ENCODE results near the gene NABP2. TPM values are rescaled to one million over a fixed set of nuclear protein-coding genes. Genes with fewer than 3 reads are reported as not detected.

NABP2 gene
- total and polyA plus RNA-seq, 4 donors: 18.6 to 28.6 (median 22.7) TPM

DNA sequence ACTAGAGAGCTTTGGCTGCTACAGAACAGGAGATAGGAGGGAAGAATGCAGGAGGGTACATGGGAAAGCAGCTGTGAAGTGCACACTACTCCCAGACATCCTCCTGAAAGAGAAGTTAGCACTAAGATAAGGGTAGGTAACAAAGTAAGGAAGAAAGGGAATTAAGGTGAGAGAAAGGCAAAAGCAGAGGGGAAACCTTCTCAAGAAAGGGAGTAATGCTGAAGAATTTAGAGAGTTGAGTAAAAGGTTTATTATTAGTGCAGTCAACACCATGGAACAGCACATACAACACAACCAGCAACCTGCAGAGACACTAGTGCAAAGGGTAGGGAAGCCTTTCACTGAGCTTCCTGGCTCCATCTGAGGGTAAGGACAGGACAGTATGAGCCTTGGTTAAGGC lies 19.9 kb upstream of the NABP2 start:
- Histone ChIP-seq H3K27me3 (ENCODE audit: control insufficient read depth in 1 of 2, insufficient read depth in 2 of 2, low read length in 1 of 2) (no peaks in the 10 kb centered on the region), H3K4me3 (ENCODE audit: low read length in 2 of 2) (no peak overlapping the region), H3K27ac (ENCODE audit: low read depth in 1 of 2, low read length in 2 of 2) (no peak overlapping the region), H3K4me1 (ENCODE audit: control insufficient read depth in 1 of 2, insufficient read depth in 2 of 2, low read length in 2 of 2) (no peaks in the 10 kb centered on the region), H3K9me3 (ENCODE audit: control insufficient read depth, low read length) (no peaks in the 10 kb centered on the region), H3K36me3 (ENCODE audit: control insufficient read depth in 1 of 2, insufficient read depth in 2 of 2, low read length in 1 of 2) (peaks cover 7 to 11% of the 10 kb centered on the region in 2 donors)
- ATAC-seq (ENCODE audit: low FRiP score) (no peak), DNase-seq (no peak)
- intact Hi-C loops (cut with DNase I): no loop called here

DNA sequence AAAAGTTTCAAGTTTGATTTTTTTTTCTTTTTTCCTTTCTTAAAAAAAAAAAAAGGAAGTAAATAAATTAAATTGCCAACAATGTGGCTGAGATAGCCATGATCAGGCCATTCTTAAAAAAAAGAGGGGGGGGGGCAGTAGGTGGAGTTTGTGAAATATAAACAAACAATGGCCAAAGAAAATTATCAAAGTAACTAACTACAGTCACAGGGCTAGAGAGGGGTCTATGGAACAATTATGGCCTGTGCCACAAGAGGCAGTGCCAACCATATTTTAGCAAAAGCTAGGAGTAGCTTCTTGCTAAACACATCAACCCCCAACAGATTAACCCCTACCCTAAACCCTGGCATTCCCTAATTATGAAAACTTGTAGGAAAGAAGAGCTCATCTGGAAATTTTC lies 18.7 kb upstream of the NABP2 start:
- intact Hi-C loops (cut with DNase I): no loop called here
- H3K4me3 ChIP-seq (ENCODE audit: low read length in 2 of 2): no peak overlapping the region
- H3K4me1 ChIP-seq (ENCODE audit: control insufficient read depth in 1 of 2, insufficient read depth in 2 of 2, low read length in 2 of 2): no peaks in the 10 kb centered on the region
- ATAC-seq (ENCODE audit: low FRiP score) (no peak), DNase-seq (no peak)
- H3K9me3 ChIP-seq (ENCODE audit: control insufficient read depth, low read length): no peaks in the 10 kb centered on the region
- no peaks in the 10 kb centered on the region for H3K27me3 ChIP-seq (ENCODE audit: control insufficient read depth in 1 of 2, insufficient read depth in 2 of 2, low read length in 1 of 2)
- peak overlapping the region in 1 of 2 donors; percentile 15 for H3K27ac ChIP-seq (ENCODE audit: low read depth in 1 of 2, low read length in 2 of 2)
- H3K36me3 ChIP-seq (ENCODE audit: control insufficient read depth in 1 of 2, insufficient read depth in 2 of 2, low read length in 1 of 2): peaks cover 7 to 16% of the 10 kb centered on the region in 2 donors

DNA sequence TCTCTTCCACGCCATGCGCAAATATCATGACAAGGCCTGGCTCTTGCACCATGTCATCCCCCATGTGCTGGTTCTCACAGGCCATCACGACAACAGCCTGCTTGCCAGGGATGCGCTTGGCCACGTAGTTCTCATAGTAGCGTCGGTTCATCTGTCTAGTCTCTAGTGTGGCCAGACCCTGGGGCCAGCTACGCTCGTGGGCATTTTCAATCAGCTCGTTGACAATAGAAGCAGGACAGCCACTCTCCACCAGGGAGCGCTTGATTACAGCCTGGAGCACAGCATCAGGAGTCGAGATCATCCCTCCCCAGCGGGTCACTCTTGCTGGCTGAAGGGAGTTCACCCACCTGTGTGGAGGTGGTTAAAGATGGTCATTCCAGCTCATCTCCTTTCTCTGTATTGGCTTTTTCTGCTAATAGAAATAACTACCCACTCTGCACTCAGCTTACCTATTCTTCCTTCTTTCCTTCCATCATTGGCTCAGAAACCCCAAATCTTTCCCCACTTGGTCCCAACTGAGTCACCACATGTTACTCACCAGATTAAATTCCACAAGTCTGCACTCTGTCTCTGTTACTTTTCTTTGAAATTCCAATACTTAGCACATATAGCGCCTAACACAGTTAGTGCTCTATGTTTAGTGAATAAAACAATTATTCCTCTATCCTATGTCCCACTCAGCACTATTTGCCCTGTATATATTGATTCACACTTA lies 17.5 kb upstream of the NABP2 start:
- Histone ChIP-seq H3K27me3 (ENCODE audit: control insufficient read depth in 1 of 2, insufficient read depth in 2 of 2, low read length in 1 of 2) (no peaks in the 10 kb centered on the region), H3K4me3 (ENCODE audit: low read length in 2 of 2) (no peak overlapping the region), H3K9me3 (ENCODE audit: control insufficient read depth, low read length) (no peaks in the 10 kb centered on the region), H3K36me3 (ENCODE audit: control insufficient read depth in 1 of 2, insufficient read depth in 2 of 2, low read length in 1 of 2) (peaks cover 7 to 16% of the 10 kb centered on the region in 2 donors), H3K27ac (ENCODE audit: low read depth in 1 of 2, low read length in 2 of 2) (no peak overlapping the region), H3K4me1 (ENCODE audit: control insufficient read depth in 1 of 2, insufficient read depth in 2 of 2, low read length in 2 of 2) (no peaks in the 10 kb centered on the region)
- ATAC-seq (ENCODE audit: low FRiP score) (peak; percentile 68), DNase-seq (peak in 1 of 2 donors; percentile 69)
- intact Hi-C loops (cut with DNase I): loop anchor here in 1 of 2 donors (2.0 kb wide), 1 partner anchor 18 kb away; the partner anchor contains the start of gene NABP2
- 46 to 48% methylated on average over 14 of the region's 14 CpGs for WGBS, 2 donors

DNA sequence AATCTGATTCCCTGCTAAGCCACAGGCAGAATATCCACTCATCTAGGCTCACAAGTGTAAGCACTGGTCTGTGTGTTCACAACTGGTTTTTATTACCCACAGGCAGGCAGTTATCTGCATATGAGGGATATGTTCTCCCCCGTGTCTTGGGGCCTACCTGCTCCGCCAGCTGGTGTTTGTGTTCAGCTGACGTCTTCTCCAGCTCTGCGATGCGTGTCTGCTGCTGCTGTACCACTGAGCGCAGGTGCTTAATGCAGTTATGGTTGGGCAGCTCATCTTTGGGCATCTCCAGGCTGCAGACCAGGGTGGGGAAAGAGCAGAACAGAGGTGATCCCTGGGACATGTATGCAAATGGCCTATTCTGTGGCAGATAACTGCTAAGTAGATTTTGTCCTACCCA lies 16.1 kb upstream of the NABP2 start:
- no peak overlapping the region for H3K27ac ChIP-seq (ENCODE audit: low read depth in 1 of 2, low read length in 2 of 2)
- no peaks in the 10 kb centered on the region for H3K9me3 ChIP-seq (ENCODE audit: control insufficient read depth, low read length)
- 75 to 83% methylated on average over 6 of the region's 6 CpGs for WGBS, 2 donors
- ATAC-seq (ENCODE audit: low FRiP score) (no peak), DNase-seq (no peak)
- peaks cover 7 to 20% of the 10 kb centered on the region in 2 donors for H3K36me3 ChIP-seq (ENCODE audit: control insufficient read depth in 1 of 2, insufficient read depth in 2 of 2, low read length in 1 of 2)
- H3K4me3 ChIP-seq (ENCODE audit: low read length in 2 of 2): no peak overlapping the region
- H3K27me3 ChIP-seq (ENCODE audit: control insufficient read depth in 1 of 2, insufficient read depth in 2 of 2, low read length in 1 of 2): no peaks in the 10 kb centered on the region
- no peaks in the 10 kb centered on the region for H3K4me1 ChIP-seq (ENCODE audit: control insufficient read depth in 1 of 2, insufficient read depth in 2 of 2, low read length in 2 of 2)
- intact Hi-C loops (cut with DNase I): no loop called here

DNA sequence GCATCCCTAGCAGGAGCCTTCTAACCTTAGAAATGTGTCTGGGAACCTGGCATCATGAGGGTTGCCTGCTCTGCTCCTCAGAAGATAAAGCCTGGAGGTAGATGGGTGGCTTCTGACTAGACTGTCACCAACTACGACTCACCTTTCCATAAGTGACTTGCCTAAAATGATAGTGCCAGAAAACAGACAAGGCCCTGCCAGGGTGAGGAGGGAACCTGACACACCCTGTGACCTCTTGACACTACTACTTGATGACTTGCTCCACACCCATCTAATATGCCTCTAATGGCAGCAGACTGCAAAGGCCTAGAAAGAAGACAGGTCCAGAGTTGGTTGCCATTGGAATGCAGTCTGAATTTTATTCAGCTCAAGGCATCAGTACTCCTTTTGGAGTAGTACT lies 11.8 kb upstream of the NABP2 start:
- DNase-seq (no peak), ATAC-seq (ENCODE audit: low FRiP score) (no peak)
- Histone ChIP-seq H3K27me3 (ENCODE audit: control insufficient read depth in 1 of 2, insufficient read depth in 2 of 2, low read length in 1 of 2) (no peaks in the 10 kb centered on the region), H3K4me1 (ENCODE audit: control insufficient read depth in 1 of 2, insufficient read depth in 2 of 2, low read length in 2 of 2) (no peaks in the 10 kb centered on the region), H3K9me3 (ENCODE audit: control insufficient read depth, low read length) (no peaks in the 10 kb centered on the region), H3K36me3 (ENCODE audit: control insufficient read depth in 1 of 2, insufficient read depth in 2 of 2, low read length in 1 of 2) (peaks cover 2 to 17% of the 10 kb centered on the region in 2 donors), H3K27ac (ENCODE audit: low read depth in 1 of 2, low read length in 2 of 2) (no peak overlapping the region), H3K4me3 (ENCODE audit: low read length in 2 of 2) (no peak overlapping the region)
- intact Hi-C loops (cut with DNase I): no loop called here
- WGBS, 2 donors: 80 to 88% methylated on average over 1 of the region's 1 CpG

DNA sequence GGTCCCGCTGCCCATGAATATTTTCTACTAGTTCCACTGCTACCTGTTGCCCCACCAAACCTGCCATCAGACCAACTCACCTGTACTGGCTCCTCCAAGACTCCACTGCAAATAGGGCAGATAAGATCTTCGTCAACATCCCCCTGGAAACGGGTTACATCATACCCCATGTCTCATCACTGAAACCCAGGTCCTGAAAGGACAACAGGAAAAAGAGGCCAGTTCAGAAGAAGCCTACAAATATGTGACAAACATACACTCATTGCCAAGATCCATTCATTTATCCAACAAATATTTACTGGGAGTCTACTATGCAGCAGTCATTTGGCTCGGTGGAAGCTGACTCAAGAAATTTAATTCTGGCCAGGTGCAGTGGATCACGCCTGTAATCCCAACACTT lies 10.3 kb upstream of the NABP2 start:
- 82 to 86% methylated on average over 5 of the region's 5 CpGs for WGBS, 2 donors
- H3K4me3 ChIP-seq (ENCODE audit: low read length in 2 of 2): no peak overlapping the region
- no peak overlapping the region for H3K27ac ChIP-seq (ENCODE audit: low read depth in 1 of 2, low read length in 2 of 2)
- H3K4me1 ChIP-seq (ENCODE audit: control insufficient read depth in 1 of 2, insufficient read depth in 2 of 2, low read length in 2 of 2): no peaks in the 10 kb centered on the region
- DNase-seq: no peak
- ATAC-seq (ENCODE audit: low FRiP score): no peak
- H3K36me3 ChIP-seq (ENCODE audit: control insufficient read depth in 1 of 2, insufficient read depth in 2 of 2, low read length in 1 of 2): peaks cover 0 to 12% of the 10 kb centered on the region in 2 donors
- no peaks in the 10 kb centered on the region for H3K9me3 ChIP-seq (ENCODE audit: control insufficient read depth, low read length)
- H3K27me3 ChIP-seq (ENCODE audit: control insufficient read depth in 1 of 2, insufficient read depth in 2 of 2, low read length in 1 of 2): no peaks in the 10 kb centered on the region
- intact Hi-C loops (cut with DNase I): no loop called here

DNA sequence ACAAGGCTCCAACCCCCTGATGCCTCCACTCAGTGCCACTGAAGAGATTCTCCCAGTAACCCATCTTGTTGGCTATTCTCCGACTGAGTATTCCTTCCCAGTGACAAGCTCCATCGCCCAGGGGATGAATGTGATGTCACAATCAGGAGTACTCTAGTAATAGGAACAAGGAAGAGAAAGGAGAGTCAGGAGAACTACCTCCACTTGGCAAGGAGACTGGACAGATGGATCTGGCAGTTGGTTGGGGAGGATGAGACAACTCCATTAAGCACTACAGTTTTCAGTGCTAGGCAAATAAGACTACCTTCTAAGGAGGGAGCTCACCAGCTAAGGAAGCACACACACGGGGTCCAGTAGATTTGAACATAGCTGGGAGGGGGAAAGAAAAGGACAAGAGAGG lies 7.7 kb upstream of the NABP2 start:
- intact Hi-C loops (cut with DNase I): no loop called here
- Histone ChIP-seq H3K27me3 (ENCODE audit: control insufficient read depth in 1 of 2, insufficient read depth in 2 of 2, low read length in 1 of 2) (no peaks in the 10 kb centered on the region), H3K36me3 (ENCODE audit: control insufficient read depth in 1 of 2, insufficient read depth in 2 of 2, low read length in 1 of 2) (peaks cover 0 to 7% of the 10 kb centered on the region in 2 donors), H3K9me3 (ENCODE audit: control insufficient read depth, low read length) (no peaks in the 10 kb centered on the region), H3K4me3 (ENCODE audit: low read length in 2 of 2) (no peak overlapping the region), H3K27ac (ENCODE audit: low read depth in 1 of 2, low read length in 2 of 2) (no peak overlapping the region), H3K4me1 (ENCODE audit: control insufficient read depth in 1 of 2, insufficient read depth in 2 of 2, low read length in 2 of 2) (no peaks in the 10 kb centered on the region)
- 74 to 77% methylated on average over 3 of the region's 3 CpGs for WGBS, 2 donors
- DNase-seq (no peak), ATAC-seq (ENCODE audit: low FRiP score) (no peak)

DNA sequence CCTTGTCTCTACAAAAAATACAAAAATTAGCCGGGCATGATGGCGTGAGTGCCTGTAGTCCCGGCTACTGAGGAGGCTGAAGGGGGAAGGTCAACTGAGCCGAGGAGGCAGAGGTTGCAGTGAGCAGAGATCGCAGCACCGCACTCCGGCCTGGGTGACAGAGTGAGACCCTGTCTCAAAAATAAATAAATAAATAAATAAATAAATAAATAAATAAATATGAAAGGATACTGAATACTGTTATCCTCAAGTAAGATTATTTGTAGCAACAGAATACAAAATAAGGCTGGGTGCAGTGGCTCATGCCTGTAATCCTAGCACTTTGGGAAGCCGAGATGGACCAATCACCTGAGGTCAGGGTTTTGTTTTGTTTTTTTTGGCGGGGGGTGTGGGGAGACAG lies 4.3 kb upstream of the NABP2 start:
- Histone ChIP-seq H3K9me3 (ENCODE audit: control insufficient read depth, low read length) (no peaks in the 10 kb centered on the region), H3K4me3 (ENCODE audit: low read length in 2 of 2) (no peak overlapping the region), H3K27me3 (ENCODE audit: control insufficient read depth in 1 of 2, insufficient read depth in 2 of 2, low read length in 1 of 2) (no peaks in the 10 kb centered on the region), H3K27ac (ENCODE audit: low read depth in 1 of 2, low read length in 2 of 2) (peak overlapping the region in 1 of 2 donors; percentile 50), H3K36me3 (ENCODE audit: control insufficient read depth in 1 of 2, insufficient read depth in 2 of 2, low read length in 1 of 2) (peaks cover 0 to 2% of the 10 kb centered on the region in 2 donors), H3K4me1 (ENCODE audit: control insufficient read depth in 1 of 2, insufficient read depth in 2 of 2, low read length in 2 of 2) (no peaks in the 10 kb centered on the region)
- intact Hi-C loops (cut with DNase I): loop anchor here in 1 of 2 donors (5.0 kb wide), 1 partner anchor 37 kb away; the partner anchor contains the start of gene ANKRD52
- ATAC-seq (ENCODE audit: low FRiP score) (no peak), DNase-seq (no peak)
- WGBS, 2 donors: 82 to 84% methylated on average over 9 of the region's 9 CpGs

DNA sequence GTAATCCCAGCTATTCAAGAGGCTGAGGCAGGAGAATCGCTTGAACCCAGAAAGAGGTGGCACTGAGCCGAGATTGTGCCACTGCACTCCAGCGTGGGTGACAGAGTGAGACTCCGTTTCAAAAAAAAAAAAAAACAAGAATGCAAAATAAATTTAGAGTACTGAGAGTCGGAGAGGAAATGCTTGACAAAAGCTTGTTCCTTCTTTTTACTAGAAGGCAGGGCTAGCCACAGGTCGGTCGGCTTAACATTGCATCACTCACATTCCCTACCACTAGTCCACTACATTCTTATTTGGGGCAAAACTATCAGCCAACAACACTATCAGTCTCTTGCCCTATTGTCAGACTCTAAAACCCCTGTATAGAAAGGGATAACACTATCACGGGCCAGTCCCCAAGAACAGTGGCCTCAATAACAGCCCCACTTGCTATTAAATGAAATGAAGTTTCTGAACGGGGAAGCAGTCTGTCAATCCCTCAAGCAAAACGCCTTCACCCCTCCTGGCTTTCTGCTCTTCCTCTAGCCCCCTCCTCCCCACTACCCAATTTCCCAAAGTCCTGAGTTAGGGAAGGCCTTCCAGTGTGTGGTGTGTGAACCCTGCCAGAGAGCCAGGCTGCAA lies 3.4 kb upstream of the NABP2 start:
- WGBS, 2 donors: 0 to 1% methylated on average over 10 of the region's 10 CpGs

More for the DNA sequence above, 3.4 kb upstream of the NABP2 start:
- Histone ChIP-seq H3K4me1 (ENCODE audit: control insufficient read depth in 1 of 2, insufficient read depth in 2 of 2, low read length in 2 of 2) (no peaks in the 10 kb centered on the region), H3K36me3 (ENCODE audit: control insufficient read depth in 1 of 2, insufficient read depth in 2 of 2, low read length in 1 of 2) (peaks cover 0 to 2% of the 10 kb centered on the region in 2 donors), H3K27me3 (ENCODE audit: control insufficient read depth in 1 of 2, insufficient read depth in 2 of 2, low read length in 1 of 2) (no peaks in the 10 kb centered on the region), H3K27ac (ENCODE audit: low read depth in 1 of 2, low read length in 2 of 2) (peak overlapping the region; percentile 23 to 96), H3K4me3 (ENCODE audit: low read length in 2 of 2) (peak overlapping the region; percentile 60 to 74), H3K9me3 (ENCODE audit: control insufficient read depth, low read length) (no peaks in the 10 kb centered on the region)
- ATAC-seq (ENCODE audit: low FRiP score) (no peak), DNase-seq (no peak)
- intact Hi-C loops (cut with DNase I): loop anchor here in 1 of 2 donors (5.0 kb wide), 1 partner anchor 37 kb away; the partner anchor contains the start of gene ANKRD52
